ENCODE data around the gene MNX1. TPM values are rescaled to one million over a fixed set of nuclear protein-coding genes. Genes with fewer than 3 reads are reported as not detected.

MNX1 gene
- total and polyA plus RNA-seq, 2 of the 4 experiments (the other 2 are of a cell fraction): not detected

- DNase-seq (no peak), ATAC-seq (ENCODE audit: low read depth) (no peak)
- no peak overlapping the region for H2BK20ac ChIP-seq (ENCODE audit: low read depth, low read length)
- H4K8ac ChIP-seq (ENCODE audit: low read depth in 2 of 2, low read length in 2 of 2): no peak overlapping the region
- no peaks in the 10 kb centered on the region for H3K4me1 ChIP-seq (ENCODE audit: control insufficient read depth, insufficient read depth, low read length)
- dilution Hi-C loops (cut with HindIII; ENCODE audit: low sequenced_read_pairs, unreplicated experiment) (no loop called here), intact Hi-C loops (cut with micrococcal nuclease) (no loop called here), in situ Hi-C loops (cut with MboI; ENCODE audit: low sequenced_read_pairs) (no loop called here)
- ChIA-PET CTCF (no interaction called here), POLR2A (ENCODE audit: unreplicated experiment) (no interaction called here)
- no peak overlapping the region for H4K91ac ChIP-seq (ENCODE audit: insufficient read depth, low read depth, low read length)
- no peak overlapping the region for H4K5ac ChIP-seq (ENCODE audit: low read depth, low read length)
- H3K9me3 ChIP-seq (ENCODE audit: control insufficient read depth, insufficient read depth, low read length): no peaks in the 10 kb centered on the region
- H2BK15ac ChIP-seq (ENCODE audit: low read depth, low read length): no peak overlapping the region
- H2AK5ac ChIP-seq (ENCODE audit: low read depth, low read length): no peak overlapping the region
- no peak overlapping the region for H3K14ac ChIP-seq (replicated peaks; ENCODE audit: low read depth, low read length)
- no peak overlapping the region for H3K27ac ChIP-seq (ENCODE audit: insufficient read depth, low read length)
- no peak for TF ChIP-seq MAFK (IDR thresholded peaks at IDR 0.05; ENCODE audit: low read depth, low read length)
- no peak for TF ChIP-seq NFE2L2 (IDR thresholded peaks at IDR 0.05; ENCODE audit: low read depth, low read length)
- no peak for TF ChIP-seq SMC3 (IDR thresholded peaks at IDR 0.05; ENCODE audit: low read depth, low read length)
- no peak for TF ChIP-seq FOS (IDR thresholded peaks at IDR 0.05; ENCODE audit: low read depth, low read length)
- no peak for TF ChIP-seq USF2 (IDR thresholded peaks at IDR 0.05; ENCODE audit: low read depth, low read length)
- no peak for TF ChIP-seq CEBPB (IDR thresholded peaks at IDR 0.05; ENCODE audit: low read depth, low read length)
- no peak for TF ChIP-seq CTCF (conservative IDR thresholded peaks at IDR 0.05; ENCODE audit: low read depth, low read length)
- TF ChIP-seq MAZ (IDR thresholded peaks at IDR 0.05; ENCODE audit: borderline replicate concordance, low read depth, low read length): no peak
- no peak for TF ChIP-seq RFX5 (IDR thresholded peaks at IDR 0.05; ENCODE audit: low read depth, low read length)
- no peak overlapping the region for H3K56ac ChIP-seq (ENCODE audit: extremely low read depth, insufficient read depth, low read length)
- no peaks in the 10 kb centered on the region for H3K79me1 ChIP-seq (ENCODE audit: low read depth in 1 of 2, low read length in 2 of 2)
- no peak overlapping the region for H3K4me3 ChIP-seq (ENCODE audit: insufficient read depth, low read depth, low read length)
- no peaks in the 10 kb centered on the region for H4K20me1 ChIP-seq (ENCODE audit: insufficient read depth, low read length)
- H3K4me2 ChIP-seq (ENCODE audit: low read depth, low read length): no peak overlapping the region
- no peaks in the 10 kb centered on the region for H3K9me1 ChIP-seq (ENCODE audit: insufficient read depth, low read length)
- no peak overlapping the region for H2BK5ac ChIP-seq (ENCODE audit: low read depth, low read length, poor library complexity, severe bottlenecking)
- no peak overlapping the region for H2BK120ac ChIP-seq (ENCODE audit: low read depth, low read length)
- no peak overlapping the region for H2AFZ ChIP-seq (replicated peaks; ENCODE audit: low read length, poor library complexity)
- whole genome bisulfite sequencing, 2 experiments (ENCODE audit: extremely low coverage in 2 of 2, insufficient read length in 1 of 2): 63% methylated on average over 6 of the region's 9 CpGs; no CpG with 5 or more reads in 1 of the 2 experiments
- no peaks in the 10 kb centered on the region for H3K36me3 ChIP-seq (ENCODE audit: control insufficient read depth, insufficient read depth, low read length)
- peaks cover 19% of the 10 kb centered on the region for H3K27me3 ChIP-seq (ENCODE audit: control insufficient read depth, insufficient read depth, low read length)
- H3K9ac ChIP-seq (ENCODE audit: low read depth, low read length): no peak overlapping the region
- no peak overlapping the region for H3K4ac ChIP-seq (ENCODE audit: low read depth, low read length)
- no peak overlapping the region for H2AK9ac ChIP-seq (replicated peaks; ENCODE audit: low read depth, low read length, poor library complexity)
- no peak overlapping the region for H3K18ac ChIP-seq (ENCODE audit: low read depth, low read length)
- no peak overlapping the region for H3K23ac ChIP-seq (ENCODE audit: low read depth, low read length)
- no TSS peak for BruUV-seq (replicated peaks)
These were observed 44.5 kb upstream of the MNX1 start for GRCh38 chr7:157054927-157055326.

Data from IMR-90 (cell line).